HEK293T (cell line): Measurements from ENCODE around the gene ARHGAP45.
A peak's percentile ranks its signal among the peaks of the same experiment; 100 is the strongest.

Source experiments
- CTCF ChIA-PET: fragments of 350-600 bp; formaldehyde crosslinking; extraction: SDS; loops from one replicate; lab custom pipeline; 2021; ENCODE audit warnings: antibody characterized with exemption, inconsistent platforms; lab: Yijun Ruan, JAX
- POLR2A ChIA-PET: fragments of 350-600 bp; formaldehyde crosslinking; extraction: SDS; loops from one replicate; lab custom pipeline; 2020; ENCODE audit warnings: antibody characterized with exemption, inconsistent platforms; lab: Yijun Ruan, JAX
- DNase-seq: peaks from one replicate; pipeline ENCODE4 v3.0.0; 2012; ENCODE audit warnings: mixed read lengths; ENCODE audit errors: extremely low spot score
- ARNT ChIP-seq: fragments of 450-650 bp; IDR thresholded peaks from 2 replicates; pipeline ENCODE4 v1.6.1; 2017; ENCODE audit warnings: mild to moderate bottlenecking
- BHLHE40 ChIP-seq: fragments of 450-650 bp; IDR thresholded peaks from 2 replicates; pipeline ENCODE4 v1.6.1; 2016; ENCODE audit warnings: mild to moderate bottlenecking, moderate library complexity, borderline replicate concordance
- CTBP1 ChIP-seq: fragments of 450-650 bp; IDR thresholded peaks from 2 replicates; pipeline ENCODE4 v1.6.1; 2016; ENCODE audit warnings: borderline replicate concordance
- ELF4 ChIP-seq: fragments of 450-650 bp; IDR thresholded peaks from 2 replicates; pipeline ENCODE4 v1.6.1; 2017; ENCODE audit warnings: antibody characterized with exemption
- FOXA1 ChIP-seq: fragments of 450-650 bp; IDR thresholded peaks from 2 replicates; pipeline ENCODE4 v1.6.1; 2016; ENCODE audit warnings: mild to moderate bottlenecking
- FOXK2 ChIP-seq: fragments of 450-650 bp; IDR thresholded peaks from 2 replicates; pipeline ENCODE4 v1.6.1; 2016; ENCODE audit warnings: mild to moderate bottlenecking
- FOXM1 ChIP-seq: fragments of 450-650 bp; IDR thresholded peaks from 2 replicates; pipeline ENCODE4 v1.6.1; 2017; ENCODE audit warnings: mild to moderate bottlenecking, borderline replicate concordance
- HDGF ChIP-seq: fragments of 450-650 bp; IDR thresholded peaks from 2 replicates; pipeline ENCODE4 v1.6.1; 2017; ENCODE audit warnings: antibody characterized with exemption, borderline replicate concordance
- L3MBTL2 ChIP-seq: fragments of 450-650 bp; conservative IDR thresholded peaks from 2 replicates; pipeline ENCODE4 v1.6.1; 2016; ENCODE audit warnings: mild to moderate bottlenecking
- LEF1 ChIP-seq: fragments of 450-650 bp; IDR thresholded peaks from 2 replicates; pipeline ENCODE4 v1.6.1; 2017; ENCODE audit warnings: mild to moderate bottlenecking, borderline replicate concordance
- NFRKB ChIP-seq: fragments of 450-650 bp; IDR thresholded peaks from 2 replicates; pipeline ENCODE4 v1.6.1; 2016; ENCODE audit warnings: mild to moderate bottlenecking, moderate library complexity
- PKNOX1 ChIP-seq: fragments of 450-650 bp; IDR thresholded peaks from 2 replicates; pipeline ENCODE4 v1.6.1; 2016
- SP1 ChIP-seq: fragments of 450-650 bp; IDR thresholded peaks from 2 replicates; pipeline ENCODE4 v1.6.1; 2017
- SUZ12 ChIP-seq: fragments of 450-650 bp; IDR thresholded peaks from 2 replicates; pipeline ENCODE4 v1.6.1; 2016; ENCODE audit warnings: mild to moderate bottlenecking
- TARDBP ChIP-seq: fragments of 450-650 bp; IDR thresholded peaks from 2 replicates; pipeline ENCODE4 v1.6.1; 2016
- ZNF384 ChIP-seq: fragments of 450-650 bp; IDR thresholded peaks from 2 replicates; pipeline ENCODE4 v1.6.1; 2016

ARHGAP45 gene

GRCh38 chr19:1038978-1039645 lies 27.9 kb upstream of the ARHGAP45 start:
- TF ChIP-seq CTBP1 (no peak), LEF1 (no peak), BHLHE40 (no peak), ARNT (no peak), SP1 (no peak), ELF4 (no peak), SUZ12 (no peak), FOXA1 (no peak)
- ChIA-PET CTCF (no interaction called here), POLR2A (interaction anchor here (1.1 to 3.8 kb wide), 5 partner anchors 9 to 250 kb away, joined by 3 to 29 read pairs (median 6); partner anchors contain the start of genes CIRBP and CNN2)
- DNase-seq = no peak

GRCh38 chr19:1039646-1040475 lies 27.1 kb upstream of the ARHGAP45 start, which contains the start of gene ABCA7:
Gene ABCA7, plus strand, starts transcription at chr19:1040107. Its CDS starts 1,255 bp downstream, at chr19:1041362.
- ChIA-PET POLR2A (interaction anchor here (0.7 to 3.8 kb wide), 6 partner anchors 10 to 287 kb away, joined by 3 to 29 read pairs (median 5); partner anchors contain the start of genes CIRBP and CNN2), CTCF (no interaction called here)
- peak; percentile 95 for DNase-seq
- TF ChIP-seq SP1 = no peak
- TF ChIP-seq PKNOX1 = peak; percentile 100
- TF ChIP-seq FOXK2 = no peak
- TF ChIP-seq L3MBTL2 = peak; percentile 72
- no peak for TF ChIP-seq LEF1
- 0 out of 2 replicates have a peak, but pooled peaks have one; percentile 55 for TF ChIP-seq HDGF
- TF ChIP-seq CTBP1 = no peak

GRCh38 chr19:1040476-1041271 lies 26.3 kb upstream of the ARHGAP45 start:
- CTCF ChIA-PET = no interaction called here
- DNase-seq = peak; percentile 87
- POLR2A ChIA-PET = interaction anchor here (0.6 to 3.8 kb wide), 9 partner anchors 11 to 286 kb away, joined by 3 to 29 read pairs (median 3); partner anchors contain the start of genes CIRBP, CNN2 and RNU6-2
- TF ChIP-seq CTBP1 (peak; percentile 65), PKNOX1 (peak; percentile 100), NFRKB (no peak)

GRCh38 chr19:1041272-1041834 lies 25.6 kb upstream of the ARHGAP45 start:
- DNase-seq = no peak
- ChIA-PET POLR2A (interaction anchor here (0.6 to 3.8 kb wide), 4 partner anchors 14 to 48 kb away, joined by 3 to 29 read pairs (median 3); partner anchors contain the start of genes CNN2 and RNU6-2), CTCF (no interaction called here)
- no peak for TF ChIP-seq FOXA1
- no peak for TF ChIP-seq ZNF384
- TF ChIP-seq BHLHE40 = no peak
- no peak for TF ChIP-seq FOXK2
- no peak for TF ChIP-seq ELF4
- no peak for TF ChIP-seq LEF1

GRCh38 chr19:1041835-1042685 lies 24.9 kb upstream of the ARHGAP45 start:
- DNase-seq = no peak
- CTCF ChIA-PET = no interaction called here

More at GRCh38 chr19:1041835-1042685, 24.9 kb upstream of the ARHGAP45 start:
- TF ChIP-seq NFRKB = no peak
- TF ChIP-seq SP1 = no peak
- TF ChIP-seq BHLHE40 = no peak
- TF ChIP-seq L3MBTL2 = no peak
- no peak for TF ChIP-seq TARDBP
- no peak for TF ChIP-seq FOXA1
- no peak for TF ChIP-seq CTBP1
- TF ChIP-seq SUZ12 = no peak
- TF ChIP-seq FOXM1 = no peak
- TF ChIP-seq ARNT = no peak
- TF ChIP-seq HDGF = no peak
- no peak for TF ChIP-seq ZNF384
- TF ChIP-seq ELF4 = no peak
- no peak for TF ChIP-seq LEF1
- no peak for TF ChIP-seq FOXK2
- TF ChIP-seq PKNOX1 = no peak
- POLR2A ChIA-PET = interaction anchor here (1.0 to 3.8 kb wide), 3 partner anchors 15 to 227 kb away, joined by 3 to 29 read pairs (median 7); partner anchors contain the start of gene CNN2
